Brain microvascular endothelial cell (primary cell): ENCODE data around the gene CNTLN.

Source experiments
- DNase-seq: peaks from one replicate; pipeline ENCODE4 v3.0.0-alpha.2; 2020
- H3K27ac ChIP-seq: fragments of 250-450 bp; sonication (Bioruptor Pico); 2 replicates; pipeline ENCODE4 v1.5.1; 2020; ENCODE audit warnings: mild to moderate bottlenecking, moderate library complexity
- H3K27me3 ChIP-seq: fragments of 250-450 bp; sonication (Bioruptor Pico); replicated peaks from 2 replicates; pipeline ENCODE4 v1.5.1; 2020; ENCODE audit warnings: mild to moderate bottlenecking
- H3K36me3 ChIP-seq: fragments of 250-450 bp; sonication (Bioruptor Pico); replicated peaks from 2 replicates; pipeline ENCODE4 v1.5.1; 2020; ENCODE audit warnings: mild to moderate bottlenecking
- H3K4me3 ChIP-seq: 2 replicates; pipeline ENCODE4 v1.5.1; 2011; ENCODE audit warnings: low read depth, mild to moderate bottlenecking, control low read depth, low read length, moderate library complexity
- CTCF ChIP-seq: IDR thresholded peaks from 2 replicates; pipeline ENCODE4 v1.5.1; 2011; ENCODE audit warnings: low read depth, mild to moderate bottlenecking, moderate library complexity, low read length, control low read depth, inconsistent platforms; ENCODE audit errors: missing control alignments
- in situ Hi-C: cut with HindIII; loops from 2 replicates; pipeline ENCODE4 v1.10.0; 2017; ENCODE audit warnings: low sequenced_read_pairs, low pct_ligation_motif_present

Gene CNTLN

GRCh38 chr9:17484906-17485305 is 350.1 kb downstream of the CNTLN start:
- DNase-seq = no peak
- no peak for TF ChIP-seq CTCF
- no peak overlapping the region for H3K4me3 ChIP-seq
- no peaks in the 10 kb centered on the region for H3K36me3 ChIP-seq
- in situ Hi-C loops = no loop called here
- H3K27ac ChIP-seq = no peak overlapping the region
- no peaks in the 10 kb centered on the region for H3K27me3 ChIP-seq

- no peak for DNase-seq
- no peak overlapping the region for H3K27ac ChIP-seq
- in situ Hi-C loops = no loop called here
- no peak for TF ChIP-seq CTCF
- H3K4me3 ChIP-seq = no peak overlapping the region
- no peaks in the 10 kb centered on the region for H3K36me3 ChIP-seq
- H3K27me3 ChIP-seq = no peaks in the 10 kb centered on the region
Observed at GRCh38 chr9:17486396-17486795, 351.6 kb downstream of the CNTLN start.

- DNase-seq = no peak
- in situ Hi-C loops = no loop called here
- no peak for TF ChIP-seq CTCF
- Histone ChIP-seq H3K4me3 (no peak overlapping the region), H3K27ac (no peak overlapping the region), H3K27me3 (no peaks in the 10 kb centered on the region), H3K36me3 (no peaks in the 10 kb centered on the region)
Observed at GRCh38 chr9:17487467-17487866, 352.6 kb downstream of the CNTLN start.

GRCh38 chr9:17488662-17489061 is 353.8 kb downstream of the CNTLN start:
- H3K36me3 ChIP-seq = no peaks in the 10 kb centered on the region
- no peaks in the 10 kb centered on the region for H3K27me3 ChIP-seq
- H3K27ac ChIP-seq = no peak overlapping the region
- in situ Hi-C loops = no loop called here
- TF ChIP-seq CTCF = no peak
- H3K4me3 ChIP-seq = no peak overlapping the region
- DNase-seq = no peak

- no peak for DNase-seq
Observed at GRCh38 chr9:17490110-17490509, 355.3 kb downstream of the CNTLN start.

More at GRCh38 chr9:17490110-17490509, 355.3 kb downstream of the CNTLN start:
- TF ChIP-seq CTCF = no peak
- Histone ChIP-seq H3K4me3 (no peak overlapping the region), H3K27ac (no peak overlapping the region), H3K27me3 (no peaks in the 10 kb centered on the region), H3K36me3 (no peaks in the 10 kb centered on the region)
- in situ Hi-C loops = no loop called here
